Kidney (tissue), 14 donors: ENCODE results near the gene AMOTL2. TPM values are rescaled to one million over a fixed set of nuclear protein-coding genes. Genes with fewer than 3 reads are reported as not detected.
A peak's percentile ranks its signal among the peaks of the same experiment; 100 is the strongest.

Experiments
- DNase-seq, 5 donors: peaks; one replicate each; pipeline ENCODE4 v3.0.0-alpha.2; 2013 to 2020
- FAIRE-seq: peaks from 2 replicates; lab custom pipeline; 2012; peaks lifted over from hg19 to GRCh38; lab: Jason Lieb, UNC
- H3K27ac ChIP-seq, 2 donors: one replicate each; pipeline ENCODE4 v1.7.0; 2013; ENCODE audit warnings: low read depth in 2 of 2, low read length in 2 of 2, inconsistent platforms in 1 of 2
- H3K27me3 ChIP-seq: one replicate; pipeline ENCODE4 v1.7.1; 2013; ENCODE audit warnings: low read length, inconsistent platforms; ENCODE audit not compliant: control insufficient read depth, insufficient read depth
- H3K36me3 ChIP-seq, 3 donors: one replicate each; pipeline versions ENCODE4 v1.7.0 to v1.7.1; 2013; ENCODE audit warnings: low read length in 3 of 3, control low read depth in 1 of 3, inconsistent platforms in 1 of 3; ENCODE audit not compliant: insufficient read depth in 3 of 3, control insufficient read depth in 2 of 3
- H3K4me1 ChIP-seq, 3 donors: one replicate each; pipeline versions ENCODE4 v1.7.0 to v1.7.1; 2013; ENCODE audit warnings: low read length in 3 of 3, inconsistent platforms in 1 of 3, low read depth in 1 of 3; ENCODE audit not compliant: control insufficient read depth in 2 of 3, insufficient read depth in 2 of 3
- H3K4me3 ChIP-seq, 3 donors: one replicate each; pipeline versions ENCODE4 v1.7.0 to v1.8.1; 2013; ENCODE audit warnings: low read length in 3 of 3, control low read depth in 1 of 3, inconsistent platforms in 1 of 3
- H3K9ac ChIP-seq, 3 donors: one replicate each; pipeline versions ENCODE4 v1.7.0 to v1.7.1; 2013; ENCODE audit warnings: low read length in 3 of 3, control low read depth in 1 of 3, inconsistent platforms in 1 of 3
- H3K9me3 ChIP-seq, 3 donors: one replicate each; pipeline versions ENCODE4 v1.7.0 to v1.7.1; 2013; ENCODE audit warnings: low read length in 3 of 3, control low read depth in 1 of 3, inconsistent platforms in 1 of 3; ENCODE audit not compliant: control insufficient read depth in 2 of 3, insufficient read depth in 1 of 3
- CTCF ChIP-seq: IDR thresholded peaks from 3 replicates; pipeline ENCODE4 v1.5.1; 2012; ENCODE audit warnings: mild to moderate bottlenecking, moderate library complexity, borderline replicate concordance; ENCODE audit not compliant: insufficient read depth; ENCODE audit errors: extremely low read depth
- intact Hi-C: fragments of 100-400 bp; cut with DNase I; formaldehyde crosslinking; loops from one replicate; pipeline ENCODE4 v1.11.1; 2022
- polyA plus RNA-seq: library from polyadenylated mRNA; stranded (reverse); fragments of 350-450 nt; fragmentation: Illumina TruSeq; extraction: RNeasy Lipid Tissue Mini Kit (QIAGEN cat#74804); gene quantifications from one replicate; pipeline ENCODE4 v1.2.3, GENCODE V29; 2014; ENCODE audit warnings: low read depth, low replicate concordance; ENCODE audit not compliant: insufficient read depth
- total RNA-seq: library from RNA; stranded (reverse); fragmentation: NEBNext Ultra II Directional; extraction: Animal tissue kit (Norgen Biotek cat#: 25700); gene quantifications from one replicate; pipeline ENCODE4 v1.2.1, GENCODE V29; 2021
- donor health status: control.
- donor health status: control.
- donor health status: control.
- donor health status: control.
- donor health status: control.
- donor health status: DM: yes; HTN: yes; CAD: no.
- donor health status: Normal renal cell carcinoma (clear cell type).

Gene AMOTL2
- total and polyA plus RNA-seq, 2 donors from 2014 or later, result 19.5 to 83.5 TPM

DNA sequence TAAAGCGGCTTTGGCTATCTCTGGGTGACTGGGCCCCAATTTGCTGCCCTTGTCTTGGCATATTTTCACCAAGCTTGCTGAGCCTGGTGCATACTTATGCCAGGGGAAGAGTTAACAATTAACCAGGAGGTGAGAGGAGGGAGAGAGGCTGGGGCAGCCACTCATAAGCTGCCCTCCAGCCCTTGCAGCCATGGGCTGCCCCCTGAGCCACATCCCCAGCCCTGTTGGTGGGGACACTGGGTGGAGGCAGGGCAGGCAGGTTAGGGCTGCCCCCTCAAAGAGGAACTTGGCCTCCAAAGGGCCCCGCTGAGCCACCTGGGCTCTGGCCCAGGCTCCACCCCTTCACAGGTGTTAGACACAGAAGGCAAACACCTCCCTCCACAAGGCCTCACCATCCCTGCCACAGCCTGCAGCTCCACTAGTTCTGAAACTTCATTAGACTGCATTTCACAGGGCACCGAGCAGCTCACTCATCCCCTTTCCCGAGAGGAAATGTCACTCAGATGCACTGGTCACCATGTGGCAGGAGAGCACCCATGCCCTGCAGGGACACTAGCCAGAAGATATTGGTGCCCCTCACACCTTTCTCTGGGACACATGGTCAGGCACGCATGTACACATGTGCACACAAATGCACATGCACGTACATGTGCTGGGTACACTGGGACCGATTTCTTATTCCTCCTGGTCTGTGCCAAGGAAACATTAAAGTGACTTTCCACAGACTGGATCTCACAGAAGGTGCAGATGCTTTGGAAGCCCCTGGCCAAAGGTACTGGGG is 20.2 kb downstream of the AMOTL2 start:
- Histone ChIP-seq H3K9ac (no peak overlapping the region), H3K36me3 (peaks cover 15 to 46% (median 36%) of the 10 kb centered on the region in 3 donors), H3K9me3 (no peaks in the 10 kb centered on the region), H3K4me3 (no peak overlapping the region), H3K4me1 (peaks cover 17 to 78% (median 67%) of the 10 kb centered on the region in 3 donors), H3K27ac (peak overlapping the region; percentile 73), H3K27me3 (no peaks in the 10 kb centered on the region)
- DNase-seq, result peak in 4 of 5 donors; percentile 60 to 88 (median 78)
- intact Hi-C loops, result no loop called here
- TF ChIP-seq CTCF, result no peak
- no peak for FAIRE-seq

- H3K36me3 ChIP-seq, result peaks cover 15 to 38% (median 31%) of the 10 kb centered on the region in 3 donors
- peaks cover 13 to 79% (median 67%) of the 10 kb centered on the region in 3 donors for H3K4me1 ChIP-seq
- H3K9ac ChIP-seq, result no peak overlapping the region
- intact Hi-C loops, result no loop called here
- peak in 3 of 5 donors; percentile 53 to 65 (median 64) for DNase-seq
- FAIRE-seq, result no peak
- H3K9me3 ChIP-seq, result no peaks in the 10 kb centered on the region
- H3K27me3 ChIP-seq, result no peaks in the 10 kb centered on the region
- no peak overlapping the region for H3K4me3 ChIP-seq
- H3K27ac ChIP-seq, result peak overlapping the region; percentile 40 to 73
- no peak for TF ChIP-seq CTCF
Observed at GRCh38 chr3:134353171-134353825, 20.9 kb downstream of the AMOTL2 start.

DNA sequence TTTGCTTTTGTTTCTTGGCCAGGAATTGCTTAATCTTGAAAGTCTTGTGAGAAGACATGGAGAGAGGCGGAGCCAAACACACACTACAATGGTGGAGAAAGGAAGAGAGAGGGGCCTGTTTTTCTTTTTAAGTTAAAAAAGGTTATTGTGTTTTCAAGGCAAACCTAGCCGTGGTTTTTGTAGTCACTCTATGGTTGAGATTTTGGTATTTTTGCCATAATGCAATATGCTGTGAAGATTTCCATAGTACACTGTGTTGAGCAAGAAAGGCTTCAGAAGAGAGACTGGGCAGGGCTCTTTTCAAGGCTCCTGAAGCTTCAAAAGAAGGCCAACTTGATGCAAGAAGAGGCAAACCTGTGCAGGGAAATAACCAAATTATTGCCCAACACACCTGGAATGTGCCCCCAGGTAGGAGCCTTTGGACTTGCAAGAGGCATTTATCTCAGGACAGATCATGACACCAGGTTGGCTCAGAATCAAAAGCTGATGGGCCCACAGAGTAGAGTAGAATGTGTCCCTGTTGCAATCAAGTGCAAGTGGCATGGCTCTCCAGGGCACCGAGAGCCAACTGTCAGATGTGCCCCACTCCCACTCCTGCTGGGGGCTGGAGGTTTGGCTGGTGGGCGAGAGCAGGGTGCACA is 22.1 kb downstream of the AMOTL2 start:
- no peaks in the 10 kb centered on the region for H3K9me3 ChIP-seq
- no peak for TF ChIP-seq CTCF
- no peaks in the 10 kb centered on the region for H3K27me3 ChIP-seq
- no peak for DNase-seq
- FAIRE-seq, result no peak
- peaks cover 5 to 73% (median 60%) of the 10 kb centered on the region in 3 donors for H3K4me1 ChIP-seq
- no peak overlapping the region for H3K9ac ChIP-seq
- peak overlapping the region in 1 of 2 donors; percentile 28 for H3K27ac ChIP-seq
- H3K4me3 ChIP-seq, result no peak overlapping the region
- intact Hi-C loops, result no loop called here
- H3K36me3 ChIP-seq, result peaks cover 12 to 27% (median 24%) of the 10 kb centered on the region in 3 donors
